ENCODE data around the gene MAPK13.
"Not testable (repeated sequence)": the region's sequence is repeated elsewhere in the genome, so short reads cannot be mapped to it uniquely, and the experiment has no call there.

Gene MAPK13

GRCh38 chr6:36129941-36130666, at the start of gene MAPK13:
Gene MAPK13, plus strand, starts transcription at chr6:36130513. Its CDS starts 70 bp downstream, at chr6:36130583.
- DNase-seq, result peak; percentile 68

DNA sequence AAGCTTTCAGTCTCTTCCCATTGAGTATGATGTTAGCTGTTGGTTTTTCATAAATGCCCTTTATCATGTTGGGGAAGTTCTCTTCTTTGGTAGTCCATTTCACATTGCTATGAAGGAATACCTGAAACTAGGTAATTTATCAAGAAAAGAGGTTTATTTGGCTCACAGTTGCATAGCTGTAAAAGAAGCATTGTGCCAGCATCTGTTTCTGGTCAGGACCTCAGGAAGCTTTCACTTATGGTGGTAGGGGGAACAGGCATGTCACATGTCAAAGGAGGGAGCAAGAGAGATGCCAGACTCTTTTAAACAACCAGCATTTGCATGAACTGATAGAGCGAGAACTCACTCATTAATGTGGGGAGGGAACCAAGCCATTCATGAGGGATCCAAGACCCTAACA, 48.0 kb upstream of the MAPK13 start:
- DNase-seq, result no peak

DNA sequence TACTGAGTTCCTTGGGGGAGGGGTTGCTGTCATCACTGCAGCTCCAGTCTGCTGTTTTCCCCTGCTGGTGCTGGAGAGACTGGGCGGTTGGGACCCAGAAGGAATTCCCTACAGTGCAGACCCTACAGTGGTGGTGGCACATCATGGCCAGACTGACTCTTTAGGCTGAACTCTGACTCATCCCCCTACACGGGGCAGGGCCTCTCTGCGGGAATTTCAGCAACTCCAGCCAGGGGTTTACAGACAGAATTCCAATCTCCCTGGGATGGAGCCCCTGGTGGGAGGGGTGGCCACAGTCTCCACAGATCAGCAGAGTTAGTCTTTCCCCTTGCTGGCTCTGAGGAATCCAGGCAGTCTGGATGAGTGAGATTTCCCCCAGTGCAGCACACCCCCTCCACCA, 46.9 kb upstream of the MAPK13 start:
- no peak for DNase-seq

GRCh38 chr6:36088204-36088603, 42.1 kb upstream of the MAPK13 start:
- not testable (repeated sequence) for DNase-seq

GRCh38 chr6:36089048-36089447, 41.3 kb upstream of the MAPK13 start:
- DNase-seq, result no peak

GRCh38 chr6:36094238-36094637, 36.1 kb upstream of the MAPK13 start:
- no peak for DNase-seq

- peak; percentile 89 for DNase-seq
Measured at GRCh38 chr6:36094753-36095496, 35.4 kb upstream of the MAPK13 start.

- no peak for DNase-seq
Measured at GRCh38 chr6:36095497-36096391, 34.6 kb upstream of the MAPK13 start.

DNA sequence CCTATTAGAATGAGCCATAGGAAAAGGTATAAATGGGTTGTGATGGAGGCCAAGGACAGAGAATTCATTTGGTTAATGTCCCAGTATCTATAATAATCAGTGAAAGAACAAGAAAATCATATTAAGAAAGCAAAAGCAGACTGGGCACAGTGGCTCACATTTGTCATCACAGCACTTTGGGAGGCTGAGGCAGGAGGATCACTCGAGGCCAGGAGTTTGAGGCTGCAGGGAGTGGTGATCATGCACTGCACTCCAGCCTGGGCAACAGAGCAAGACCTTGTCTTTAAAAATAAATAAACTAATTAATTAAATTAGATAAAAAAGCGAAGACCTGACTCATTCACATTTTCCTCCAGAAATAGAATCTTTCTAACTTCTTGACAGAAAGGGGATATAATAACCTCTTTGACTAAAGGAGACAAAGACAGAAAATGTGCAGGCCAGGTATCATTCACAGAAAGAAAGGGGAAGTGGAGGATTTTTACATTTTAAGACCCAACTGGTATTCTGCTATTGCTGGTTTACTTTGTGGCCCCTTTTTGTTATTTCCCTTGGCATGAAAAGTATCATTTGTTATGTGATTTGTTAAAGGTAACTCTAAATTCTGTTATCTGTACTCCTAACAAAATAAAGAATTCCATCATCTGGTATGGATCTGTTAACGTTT, 31.9 kb upstream of the MAPK13 start:
- no peak for DNase-seq

DNA sequence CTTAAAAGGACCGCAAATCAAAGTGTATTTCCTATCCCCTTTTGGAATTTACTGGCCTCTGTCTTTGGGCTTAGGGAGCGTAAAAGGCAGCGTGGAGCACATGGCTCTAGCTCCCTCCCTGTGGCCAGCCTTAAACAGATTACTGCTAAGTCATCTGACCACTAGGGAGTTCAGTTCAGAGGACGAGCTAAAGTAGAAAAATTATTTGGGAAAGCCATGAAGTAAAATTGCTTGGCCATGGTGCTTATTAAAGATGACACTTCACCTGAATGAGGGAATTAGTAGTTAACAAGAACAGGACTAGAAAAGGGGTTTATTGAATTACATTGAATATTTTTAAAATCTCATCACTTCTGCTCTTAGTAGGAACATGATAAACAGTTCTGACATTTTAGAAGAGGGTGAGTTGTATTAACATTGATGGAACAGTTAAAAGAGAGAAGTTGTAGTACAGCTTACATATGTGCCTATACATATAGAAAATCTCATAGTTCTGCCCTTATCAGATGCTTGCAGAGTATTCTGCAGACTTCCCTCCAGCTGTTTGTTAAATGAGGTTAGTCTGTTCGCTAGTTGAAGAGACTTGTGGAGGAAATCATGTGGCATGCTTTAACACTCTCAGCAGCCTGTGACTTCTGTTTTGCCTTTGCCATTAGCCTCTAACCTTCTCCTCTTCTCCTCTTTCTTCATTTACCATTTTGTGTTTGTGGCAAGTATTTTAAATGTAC, 31.2 kb upstream of the MAPK13 start:
- no peak for DNase-seq

DNA sequence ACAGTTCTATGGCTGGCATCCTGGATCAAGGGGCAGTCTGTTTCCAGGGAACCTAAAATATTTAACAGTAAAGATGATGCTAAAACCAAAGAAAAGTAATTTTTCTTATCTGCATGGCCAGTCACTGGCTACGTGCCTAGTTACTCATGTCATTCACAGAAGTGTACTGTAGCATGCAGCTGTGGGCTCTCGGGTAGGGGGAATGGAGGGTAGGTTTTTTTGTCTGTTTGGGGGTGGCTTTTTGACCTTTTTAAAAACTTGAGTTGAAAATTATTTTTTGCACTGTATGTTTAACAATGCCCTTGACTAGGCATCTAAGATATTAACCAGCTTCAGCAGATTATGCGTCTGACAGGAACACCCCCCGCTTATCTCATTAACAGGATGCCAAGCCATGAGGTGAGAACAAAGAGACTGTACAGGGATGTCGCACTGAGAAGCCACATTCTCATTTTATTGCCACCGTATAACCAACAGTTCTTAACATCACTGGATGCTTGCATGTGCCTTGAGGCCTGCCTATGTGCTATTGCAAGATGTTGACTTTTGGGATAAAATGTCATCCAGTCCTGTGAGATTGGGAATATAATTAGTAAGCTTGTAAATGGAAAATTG, 30.3 kb upstream of the MAPK13 start:
- DNase-seq, result no peak

GRCh38 chr6:36101691-36102090, 28.6 kb upstream of the MAPK13 start:
- no peak for DNase-seq

GRCh38 chr6:36102853-36103252, 27.5 kb upstream of the MAPK13 start:
- no peak for DNase-seq

GRCh38 chr6:36104836-36105235, 25.5 kb upstream of the MAPK13 start:
- no peak for DNase-seq

- no peak for DNase-seq
Measured at GRCh38 chr6:36109092-36109491, 21.2 kb upstream of the MAPK13 start.

- DNase-seq, result no peak
Measured at GRCh38 chr6:36110050-36110449, 20.3 kb upstream of the MAPK13 start.

DNA sequence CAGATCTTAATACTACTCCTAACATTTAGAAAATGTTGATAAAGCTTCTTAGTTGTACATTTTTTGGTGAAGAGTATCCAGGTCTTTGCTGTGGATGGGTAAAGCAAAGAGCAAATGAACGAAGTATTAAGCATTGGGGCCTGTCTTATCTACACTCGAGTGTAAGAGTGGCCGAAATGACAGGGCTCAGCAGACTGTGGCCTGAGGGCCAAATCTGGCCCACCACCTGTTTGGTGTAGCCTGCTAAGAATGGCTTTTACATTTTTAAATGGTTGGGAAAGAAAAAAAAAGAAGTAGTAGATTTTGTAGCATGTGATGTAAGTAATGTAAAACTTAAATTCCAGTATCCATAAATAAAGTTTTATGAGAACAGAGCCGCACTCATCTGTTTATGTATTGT, 19.4 kb upstream of the MAPK13 start:
- no peak for DNase-seq

- DNase-seq, result no peak
Measured at GRCh38 chr6:36111526-36111925, 18.8 kb upstream of the MAPK13 start.

GRCh38 chr6:36113049-36113448, 17.3 kb upstream of the MAPK13 start:
- no peak for DNase-seq

DNA sequence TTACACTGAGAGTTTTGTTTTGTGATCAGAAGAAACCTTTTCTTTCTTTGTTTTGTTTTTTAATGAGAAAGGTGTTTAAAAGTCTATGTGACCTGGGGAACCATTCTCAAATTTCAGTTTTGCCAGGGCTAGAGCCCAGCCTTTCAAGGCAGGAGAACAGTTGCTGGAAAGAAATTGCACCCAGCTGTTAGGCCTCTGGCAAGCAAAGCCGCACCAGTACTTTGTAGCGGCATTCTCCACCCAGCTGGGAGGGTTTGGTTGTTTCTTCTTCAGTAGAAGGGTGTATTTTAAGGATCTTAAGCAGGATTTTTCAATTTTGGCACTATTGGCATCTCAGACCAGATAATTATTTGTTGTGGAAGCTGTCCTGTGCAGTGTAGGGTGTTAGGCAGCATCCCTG, 16.6 kb upstream of the MAPK13 start:
- DNase-seq, result no peak

GRCh38 chr6:36114798-36115408, 15.4 kb upstream of the MAPK13 start:
- no peak for DNase-seq
